KG1 (cell line): ENCODE measurements around the gene MCOLN1.
A peak's percentile ranks its signal among the peaks of the same experiment; 100 is the strongest.

Experiments
- DNase-seq: peaks from one replicate; lab custom pipeline; 2025; lab: John Stamatoyannopoulos, UW

Gene MCOLN1

GRCh38 chr19:7502552-7502951 lies 19.9 kb upstream of the MCOLN1 start:
- DNase-seq, result no peak

GRCh38 chr19:7504684-7505083 lies 17.7 kb upstream of the MCOLN1 start:
- DNase-seq, result no peak

GRCh38 chr19:7505288-7505681 lies 17.1 kb upstream of the MCOLN1 start:
- no peak for DNase-seq

GRCh38 chr19:7505682-7506384 lies 16.6 kb upstream of the MCOLN1 start:
- no peak for DNase-seq

- no peak for DNase-seq
These were observed 15.8 kb upstream of the MCOLN1 start for GRCh38 chr19:7506385-7507328.

GRCh38 chr19:7507884-7508283 lies 14.5 kb upstream of the MCOLN1 start:
- DNase-seq, result no peak

- no peak for DNase-seq
These were observed 12.8 kb upstream of the MCOLN1 start for GRCh38 chr19:7509625-7510024.

GRCh38 chr19:7512400-7512851 lies 10.0 kb upstream of the MCOLN1 start:
- DNase-seq, result no peak

GRCh38 chr19:7513809-7514642 lies 8.4 kb upstream of the MCOLN1 start:
- DNase-seq, result no peak

GRCh38 chr19:7515110-7515644 lies 7.2 kb upstream of the MCOLN1 start:
- no peak for DNase-seq

GRCh38 chr19:7515645-7516151 lies 6.7 kb upstream of the MCOLN1 start, which contains the start of gene ZNF358:
TSS of gene ZNF358 (plus strand) at chr19:7516103. CDS start at chr19:7519243, 3,140 bp downstream.
- peak; percentile 41 for DNase-seq

GRCh38 chr19:7516333-7516732 lies 6.1 kb upstream of the MCOLN1 start:
- DNase-seq, result no peak

GRCh38 chr19:7516878-7517277 lies 5.5 kb upstream of the MCOLN1 start:
- DNase-seq, result no peak

- DNase-seq, result no peak
These were observed 2.9 kb upstream of the MCOLN1 start for GRCh38 chr19:7519361-7520130.

- no peak for DNase-seq
These were observed 2.0 kb upstream of the MCOLN1 start for GRCh38 chr19:7520131-7521051.

GRCh38 chr19:7521551-7522071 lies 813 bp upstream of the MCOLN1 start:
- no peak for DNase-seq

GRCh38 chr19:7522923-7523667 lies 671 bp downstream of the MCOLN1 start:
- DNase-seq, result no peak

GRCh38 chr19:7524523-7524922 lies 2.1 kb downstream of the MCOLN1 start:
- DNase-seq, result no peak
